Esophagus squamous epithelium (tissue), 4 donors: Measurements from ENCODE around the gene ASB8.

Source experiments
- POLR2A ChIP-seq, 4 donors: fragments of 450-650 bp; IDR thresholded peaks; one replicate each; pipeline ENCODE4 v1.6.1; 2017; ENCODE audit warnings: antibody characterized with exemption in 4 of 4, mild to moderate bottlenecking in 4 of 4, moderate library complexity in 3 of 4
- TF ChIP-seq, protein P1 (sequence below), 6 experiments: fragments of 450-650 bp in 4 of 6; fragments of 200-600 bp in 2 of 6; sonication (generic) in 2 of 6; IDR thresholded peaks; one replicate each; pipeline ENCODE4 v1.5.1; 2016 to 2019; ENCODE audit warnings: antibody characterized with exemption in 6 of 6, mild to moderate bottlenecking in 4 of 6, moderate library complexity in 4 of 6

DNA sequence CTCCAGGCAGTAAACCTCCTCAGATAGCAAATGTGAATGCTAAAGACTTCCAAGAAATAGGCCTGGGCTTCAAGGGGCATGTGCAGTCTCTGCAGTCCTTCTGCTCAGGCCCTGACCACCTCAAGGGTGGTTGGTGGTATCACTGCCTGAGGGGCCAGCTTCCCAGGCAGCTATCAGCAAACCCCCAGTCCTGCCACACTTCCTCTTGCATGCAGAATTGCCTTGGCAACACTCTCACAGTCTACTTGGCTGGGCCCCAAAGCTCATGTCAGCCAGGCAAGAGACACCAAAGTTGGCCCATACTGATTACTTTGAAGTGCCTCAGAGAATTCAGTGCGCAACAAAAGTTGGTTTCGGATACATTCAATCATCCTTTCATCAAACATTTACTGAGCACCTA, 3.5 kb upstream of the ASB8 start:
- TF ChIP-seq POLR2A (IDR thresholded peaks at IDR 0.05) = no peak
- TF ChIP-seq, protein P1, sequence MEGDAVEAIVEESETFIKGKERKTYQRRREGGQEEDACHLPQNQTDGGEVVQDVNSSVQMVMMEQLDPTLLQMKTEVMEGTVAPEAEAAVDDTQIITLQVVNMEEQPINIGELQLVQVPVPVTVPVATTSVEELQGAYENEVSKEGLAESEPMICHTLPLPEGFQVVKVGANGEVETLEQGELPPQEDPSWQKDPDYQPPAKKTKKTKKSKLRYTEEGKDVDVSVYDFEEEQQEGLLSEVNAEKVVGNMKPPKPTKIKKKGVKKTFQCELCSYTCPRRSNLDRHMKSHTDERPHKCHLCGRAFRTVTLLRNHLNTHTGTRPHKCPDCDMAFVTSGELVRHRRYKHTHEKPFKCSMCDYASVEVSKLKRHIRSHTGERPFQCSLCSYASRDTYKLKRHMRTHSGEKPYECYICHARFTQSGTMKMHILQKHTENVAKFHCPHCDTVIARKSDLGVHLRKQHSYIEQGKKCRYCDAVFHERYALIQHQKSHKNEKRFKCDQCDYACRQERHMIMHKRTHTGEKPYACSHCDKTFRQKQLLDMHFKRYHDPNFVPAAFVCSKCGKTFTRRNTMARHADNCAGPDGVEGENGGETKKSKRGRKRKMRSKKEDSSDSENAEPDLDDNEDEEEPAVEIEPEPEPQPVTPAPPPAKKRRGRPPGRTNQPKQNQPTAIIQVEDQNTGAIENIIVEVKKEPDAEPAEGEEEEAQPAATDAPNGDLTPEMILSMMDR (IDR thresholded peaks at IDR 0.05) = no peak
